Stimulated activated CD8-positive, alpha-beta memory T cell treated with anti-CD3 and anti-CD28 coated beads, Interleukin-7, amount 100 ng/mL, for 24 hours (primary cell): ENCODE measurements around the gene PNPLA5.
"Not testable (repeated sequence)": the region's sequence is repeated elsewhere in the genome, so short reads cannot be mapped to it uniquely, and the experiment has no call there.

Experiments used
- DNase-seq: peaks from one replicate; pipeline ENCODE4 v3.0.0-alpha.2; 2020; ENCODE audit warnings: low read depth

The PNPLA5 gene

DNA sequence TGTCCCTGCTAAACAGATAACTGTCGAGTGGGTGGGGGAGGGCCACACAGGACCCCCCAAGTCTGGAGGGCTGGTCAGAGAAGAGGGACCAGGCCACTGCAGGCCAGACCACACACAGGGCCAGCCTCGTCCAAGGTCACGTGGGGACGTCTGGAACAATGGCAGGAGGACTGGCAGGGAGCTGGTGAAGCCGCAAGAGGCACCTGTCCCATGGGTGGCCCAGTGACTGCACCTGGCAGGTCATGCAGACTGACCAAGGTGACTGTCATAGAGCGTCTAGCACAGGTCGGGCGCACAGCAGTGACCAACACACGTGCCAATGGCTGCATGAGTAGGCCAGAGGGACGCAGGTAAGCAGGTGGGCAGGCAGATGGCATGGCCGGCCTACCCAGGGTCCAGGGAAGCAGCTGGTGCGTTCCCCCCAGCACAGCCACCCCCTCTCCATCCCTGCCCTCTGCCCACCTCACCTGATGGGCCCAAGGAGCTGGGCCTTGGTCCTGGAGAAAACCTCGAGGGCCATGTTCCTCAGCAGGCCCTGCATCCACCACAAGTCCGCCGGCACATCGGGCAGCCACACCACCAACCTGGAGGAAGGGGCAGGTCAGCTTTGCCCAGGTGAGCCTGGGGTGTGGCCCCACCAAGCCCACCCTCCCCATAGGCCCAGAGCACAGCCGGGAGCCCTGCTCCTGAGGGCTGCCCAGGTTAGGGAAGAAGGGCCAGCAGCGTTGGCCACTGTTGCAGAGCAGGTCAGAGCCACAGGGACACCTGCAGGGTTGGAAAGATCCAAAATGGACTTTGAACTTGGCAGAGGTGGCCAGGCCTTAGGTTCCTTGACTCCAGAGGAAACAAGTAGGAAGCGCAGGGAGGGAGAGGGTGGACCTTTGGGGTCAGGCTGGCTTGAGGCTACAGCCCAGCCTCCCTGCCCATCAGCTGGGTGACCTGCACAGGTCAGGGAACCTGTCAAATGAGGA is 10.4 kb downstream of the PNPLA5 start:
- DNase-seq: no peak

DNA sequence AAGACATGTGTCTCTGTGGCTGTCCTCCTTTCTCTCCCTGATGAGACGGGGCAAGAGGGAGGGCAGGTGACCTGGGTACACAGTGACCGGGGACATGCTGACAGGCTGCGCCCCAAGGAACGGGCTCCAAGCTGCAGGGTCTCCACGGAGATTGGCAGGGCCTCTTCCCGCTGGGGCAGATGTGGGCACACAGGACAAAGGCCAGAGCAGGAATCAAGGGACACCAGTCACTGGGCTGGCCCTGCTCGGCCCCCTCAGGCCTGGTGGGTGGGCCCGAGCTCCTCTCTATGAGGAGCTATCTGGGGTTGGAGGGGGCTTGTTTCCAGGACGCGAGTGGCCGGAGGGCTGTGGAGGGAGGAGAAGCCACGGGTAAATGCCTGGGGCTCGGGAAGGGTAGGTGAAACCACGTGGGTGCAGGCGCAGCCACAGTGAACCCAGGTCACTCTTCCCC is 11.2 kb downstream of the PNPLA5 start:
- no peak for DNase-seq

DNA sequence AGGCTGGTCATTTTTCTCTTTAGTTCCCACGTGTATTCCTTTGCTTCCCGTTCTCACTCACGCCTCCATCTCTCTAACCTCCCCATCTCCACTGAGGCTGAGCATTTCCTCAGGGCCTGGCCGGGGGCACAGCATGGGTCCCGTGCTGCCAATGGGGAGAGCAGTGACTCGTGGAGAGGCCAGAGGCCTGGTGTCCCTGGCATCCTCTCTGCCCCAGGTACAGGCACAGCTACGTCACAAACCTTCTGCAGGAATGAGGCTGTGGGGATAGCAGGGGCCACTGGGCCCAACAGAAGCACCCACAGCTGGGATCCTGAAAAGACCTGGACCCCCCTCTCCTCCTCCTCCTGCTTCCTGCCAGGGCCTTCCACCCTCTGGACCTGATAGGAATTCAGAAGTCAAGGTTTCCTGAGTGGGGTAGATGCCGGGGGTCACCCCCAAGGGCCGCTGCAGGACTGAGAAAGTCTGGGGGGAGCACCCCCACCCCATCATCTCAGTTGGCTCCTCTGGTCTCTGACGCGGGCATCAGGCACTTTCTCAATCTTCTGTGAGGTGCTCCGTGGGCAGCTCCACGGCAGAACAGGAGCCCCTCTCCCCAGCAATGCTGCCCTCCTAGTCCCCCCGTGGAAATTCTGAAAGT is 11.8 kb downstream of the PNPLA5 start:
- DNase-seq: no peak

DNA sequence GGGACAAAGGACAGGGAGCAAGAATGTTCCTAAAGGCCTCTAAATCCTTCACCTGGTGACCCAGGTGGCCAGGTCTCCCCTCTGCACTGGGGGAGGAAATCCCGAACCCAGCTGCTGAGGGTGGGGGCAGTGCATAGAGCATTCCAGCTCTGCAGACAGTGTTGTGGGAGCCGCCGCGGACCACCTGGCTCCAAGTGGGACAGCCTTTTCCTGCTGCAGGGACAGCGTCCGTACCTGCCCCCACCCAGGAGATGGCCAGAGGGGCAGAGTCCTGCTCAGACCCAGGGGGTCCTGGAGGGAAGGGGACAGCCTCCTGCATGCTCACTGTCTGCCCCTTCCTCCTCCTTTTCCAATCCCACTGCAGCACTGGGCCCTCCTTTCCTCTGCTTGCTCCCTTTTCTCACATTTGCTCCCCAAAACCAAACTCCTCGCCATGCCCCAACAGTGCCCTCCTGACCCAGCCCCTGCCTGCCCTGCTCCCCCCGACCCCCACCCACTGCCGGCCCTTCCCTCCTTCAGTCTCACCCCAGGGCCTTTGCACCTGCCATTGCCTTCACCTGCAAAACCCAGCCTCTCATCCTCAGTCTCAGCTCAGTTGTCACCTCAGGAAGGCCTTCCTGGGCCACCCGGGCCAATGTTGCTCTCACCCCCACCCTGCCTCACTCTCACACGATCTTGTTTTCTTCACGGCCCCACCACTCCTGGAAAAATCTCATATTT is 12.8 kb downstream of the PNPLA5 start:
- no peak for DNase-seq

DNA sequence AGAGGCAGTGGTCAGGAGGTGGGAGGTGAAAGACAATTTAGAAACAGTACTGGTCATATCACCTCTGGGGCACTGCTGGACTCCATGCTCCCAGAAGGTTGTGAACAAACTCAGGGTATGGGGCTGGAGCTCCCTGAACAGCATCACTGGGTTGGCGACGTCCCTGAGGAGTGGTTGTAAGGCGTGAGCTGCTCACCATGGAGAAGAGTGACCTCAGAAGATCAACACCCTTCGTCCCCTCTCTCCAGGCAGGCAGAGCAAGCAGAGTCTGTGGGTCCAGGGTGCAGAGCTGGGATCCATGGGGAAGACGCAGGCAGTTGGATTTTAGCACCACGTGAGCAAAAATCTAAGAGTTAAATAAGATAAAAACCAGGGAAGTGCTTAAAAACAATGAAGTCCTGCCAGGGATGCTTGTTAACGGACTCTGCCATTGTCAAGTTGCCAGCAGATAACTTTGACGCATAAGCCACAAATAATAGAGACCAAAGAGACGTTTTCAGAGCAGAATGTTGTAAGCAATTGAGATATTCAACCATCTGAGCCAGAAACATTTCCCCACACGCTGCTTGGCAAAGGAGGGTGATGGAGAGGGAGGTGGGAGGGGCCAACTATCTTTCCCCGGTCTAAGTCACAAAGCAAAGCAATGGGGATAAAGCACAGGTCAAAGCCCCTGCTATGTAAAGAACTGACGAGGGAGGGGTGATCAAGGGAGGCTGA is 13.6 kb downstream of the PNPLA5 start:
- DNase-seq: no peak

DNA sequence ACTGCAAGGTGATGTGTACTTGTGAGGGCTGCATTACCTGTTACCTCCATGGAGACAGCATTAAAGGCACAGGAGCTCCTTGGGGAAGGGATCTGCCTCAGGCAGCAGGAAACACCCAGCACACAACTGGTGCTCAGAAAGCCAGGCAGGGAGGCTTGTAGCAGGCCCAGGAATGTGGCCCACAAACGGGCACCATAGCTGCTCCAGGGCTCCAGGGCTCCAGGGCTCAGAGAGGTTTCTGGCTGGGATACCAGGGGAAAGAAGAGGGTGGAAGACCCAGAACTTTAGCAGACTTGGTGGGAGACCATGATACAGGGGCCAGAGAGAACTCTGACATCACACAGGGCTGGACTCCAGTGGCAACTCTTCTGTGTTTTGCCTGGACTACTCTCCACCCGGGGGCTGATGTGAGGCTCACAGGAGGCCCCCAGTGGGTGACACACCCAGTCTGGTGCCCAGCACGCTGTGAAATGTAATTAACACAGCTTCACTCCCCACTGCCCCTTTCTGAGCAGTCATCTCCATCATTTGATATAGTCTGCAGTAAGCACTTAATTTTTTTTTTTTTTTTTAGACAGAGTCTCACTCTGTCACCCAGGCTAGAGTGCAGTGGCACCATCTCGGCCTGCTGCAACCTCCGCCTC is 14.8 kb downstream of the PNPLA5 start:
- DNase-seq: no peak

DNA sequence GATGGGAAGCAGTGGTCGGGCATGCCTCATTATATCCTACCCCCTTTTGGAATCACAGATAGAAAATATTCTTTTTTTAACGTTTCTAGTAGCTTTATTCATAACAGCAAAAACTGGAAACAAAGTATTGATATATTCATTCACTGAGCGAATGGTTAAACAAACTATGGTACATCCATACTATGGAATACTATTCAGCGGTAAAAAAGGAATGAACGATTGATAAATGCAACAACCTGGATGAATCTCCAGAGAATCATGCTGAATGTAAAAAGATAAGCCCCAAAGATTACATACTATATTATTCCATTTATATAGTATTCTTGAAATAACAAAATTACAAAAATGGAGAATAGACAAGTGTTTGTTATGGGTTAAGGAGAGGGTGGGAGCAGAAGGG is 22.0 kb downstream of the PNPLA5 start:
- no peak for DNase-seq

DNA sequence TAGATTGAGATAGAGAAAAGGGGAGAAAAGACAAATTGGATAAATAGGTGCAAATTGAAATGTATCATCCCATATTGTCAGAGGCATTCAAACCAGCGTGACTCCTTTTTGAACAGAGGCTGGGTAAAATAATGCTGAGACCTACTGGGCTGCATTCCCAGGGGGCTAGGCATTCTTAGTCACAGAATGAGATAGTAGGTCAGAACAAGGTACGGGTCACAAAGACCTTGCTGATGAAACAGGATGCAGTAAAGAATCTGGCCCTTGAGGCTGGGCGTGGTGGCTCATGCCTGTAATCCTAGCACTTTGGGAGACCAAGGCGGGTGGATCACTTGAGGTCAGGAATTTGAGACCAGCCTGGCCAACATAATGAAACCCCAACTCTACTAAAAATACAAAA is 22.8 kb downstream of the PNPLA5 start:
- DNase-seq: not testable (repeated sequence)

DNA sequence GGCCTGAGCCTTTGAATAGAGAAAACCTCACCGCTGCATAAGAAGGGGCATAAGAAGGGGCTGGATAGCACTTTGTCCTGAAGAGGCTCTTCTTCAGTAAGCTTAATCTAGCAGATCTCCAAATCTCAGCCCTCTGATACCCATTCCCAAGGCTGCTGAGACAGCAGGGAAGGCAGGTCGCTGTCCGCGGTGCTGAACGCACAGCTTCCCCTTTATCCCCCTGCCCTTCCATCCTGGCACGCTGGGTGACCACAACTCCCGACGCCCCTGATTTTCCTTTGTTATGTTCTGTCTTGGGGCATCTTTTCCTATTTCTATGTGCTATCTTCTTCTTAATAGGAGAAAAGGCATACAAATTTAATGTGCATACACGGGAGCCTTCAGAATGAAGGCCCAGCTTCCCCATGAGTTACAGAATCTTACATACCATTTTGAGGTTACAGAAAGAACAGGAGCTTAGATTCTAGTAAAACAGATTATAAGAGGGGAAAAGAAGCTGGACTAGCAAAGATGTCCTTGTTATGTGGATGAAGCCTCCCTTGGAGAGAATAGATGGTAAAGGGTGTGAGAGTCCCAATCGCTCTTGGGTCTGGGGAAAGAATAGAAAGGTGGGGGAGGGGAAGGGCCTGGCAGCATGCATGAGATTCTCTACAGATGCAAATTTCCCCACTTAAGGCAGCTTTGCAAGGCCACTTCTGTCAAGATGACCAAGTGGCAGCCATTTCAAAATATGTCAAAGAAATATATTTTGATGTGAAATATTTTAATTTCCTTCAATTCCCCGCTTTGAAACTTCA is 23.8 kb downstream of the PNPLA5 start:
- no peak for DNase-seq

DNA sequence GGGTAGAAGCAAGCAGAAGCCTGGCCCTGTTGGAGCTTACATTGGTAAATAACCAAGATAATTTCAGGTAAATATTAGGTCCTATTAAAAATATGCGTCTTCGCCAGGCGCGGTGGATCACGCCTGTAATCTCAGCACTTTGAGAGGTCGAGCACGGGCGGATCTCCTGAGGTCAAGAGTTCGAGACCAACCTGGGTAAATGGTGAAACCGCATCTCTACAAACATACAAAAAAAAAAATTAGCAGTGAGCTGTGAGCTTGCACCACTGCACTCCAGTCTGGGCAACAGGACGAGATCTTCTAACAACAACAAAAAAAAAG is 29.0 kb downstream of the PNPLA5 start:
- no peak for DNase-seq

DNA sequence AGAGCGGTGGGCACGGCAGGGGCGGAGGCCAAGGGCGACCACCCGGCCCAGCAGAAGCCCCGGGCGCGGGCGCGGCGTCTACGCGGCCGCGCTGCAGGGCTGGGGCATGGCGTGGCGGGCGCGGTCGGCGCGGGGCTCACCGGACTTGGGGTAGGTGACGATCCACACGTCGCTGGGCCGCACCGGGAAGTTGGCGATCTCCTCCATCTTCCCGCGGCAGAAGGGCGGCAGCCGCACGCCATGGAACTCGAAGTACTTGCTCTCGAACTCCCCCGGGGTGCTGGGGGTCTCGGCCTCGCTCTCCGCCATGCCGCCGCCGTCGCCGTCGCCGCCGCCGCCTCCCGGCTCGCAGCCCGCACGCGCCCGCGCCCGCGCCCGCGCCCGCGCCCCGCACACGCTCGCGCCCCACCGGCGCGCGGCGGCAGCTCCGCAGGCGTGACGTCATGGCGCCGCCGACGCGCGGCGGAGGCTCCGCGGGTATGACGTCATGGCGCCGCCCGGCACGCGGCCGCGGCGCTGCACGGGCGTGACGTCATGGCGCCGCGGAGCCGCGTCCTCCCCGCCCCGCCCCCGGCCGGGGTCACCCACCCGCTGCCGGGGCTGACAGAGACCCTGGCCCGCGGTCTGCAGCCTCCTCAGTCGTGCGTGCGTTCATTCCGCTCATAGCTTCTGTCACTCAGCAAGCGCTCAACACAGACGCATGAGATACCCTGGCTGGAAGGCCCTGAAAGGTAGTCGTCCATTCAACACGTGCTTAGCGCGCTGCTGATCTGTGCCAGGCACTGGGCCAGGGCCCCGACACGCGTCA is 29.5 kb downstream of the PNPLA5 start, which contains the start of gene SULT4A1:
TSS of gene SULT4A1 (minus strand) at position 440 of the 808 bp plus-strand sequence. CDS start at position 309, 131 bp downstream.
- DNase-seq: no peak

DNA sequence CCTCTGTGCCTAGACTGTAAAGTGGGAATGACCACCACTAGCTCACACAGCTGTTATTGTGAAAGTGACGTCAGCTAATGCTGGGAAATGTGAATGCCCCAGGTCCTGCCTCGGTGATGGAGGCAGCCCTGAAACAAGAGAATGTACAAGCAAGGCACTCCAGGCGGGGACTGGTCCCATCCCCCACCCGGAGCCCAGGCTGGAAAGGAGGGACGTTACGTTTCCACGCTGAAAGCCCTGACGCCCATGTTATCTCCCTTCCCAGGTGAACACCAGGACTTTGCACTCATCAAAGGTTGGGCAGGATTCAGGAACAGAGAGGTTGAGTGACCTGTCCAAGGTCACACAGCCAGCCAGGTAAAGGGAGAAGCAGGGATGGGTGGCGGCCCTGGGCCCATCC is 30.3 kb downstream of the PNPLA5 start:
- no peak for DNase-seq

DNA sequence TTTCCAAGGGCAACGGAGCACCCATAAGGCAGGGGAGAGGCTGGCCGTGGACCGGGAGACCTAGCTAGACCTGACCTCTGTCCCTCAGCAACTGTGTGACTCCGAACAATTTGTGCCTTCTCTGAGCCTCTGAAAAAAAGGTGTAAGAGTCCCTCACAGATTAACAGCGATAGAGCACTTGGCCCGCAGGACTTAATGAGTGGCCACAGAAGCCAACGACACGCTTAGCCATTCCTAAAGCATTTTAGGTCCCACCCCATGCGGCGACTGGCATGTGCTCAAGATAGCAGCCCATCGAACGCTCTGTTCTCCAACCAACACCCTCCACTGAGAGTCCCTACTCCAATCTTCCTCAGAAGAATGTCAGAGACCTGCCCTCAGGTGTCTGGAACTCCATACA is 31.0 kb downstream of the PNPLA5 start:
- no peak for DNase-seq

DNA sequence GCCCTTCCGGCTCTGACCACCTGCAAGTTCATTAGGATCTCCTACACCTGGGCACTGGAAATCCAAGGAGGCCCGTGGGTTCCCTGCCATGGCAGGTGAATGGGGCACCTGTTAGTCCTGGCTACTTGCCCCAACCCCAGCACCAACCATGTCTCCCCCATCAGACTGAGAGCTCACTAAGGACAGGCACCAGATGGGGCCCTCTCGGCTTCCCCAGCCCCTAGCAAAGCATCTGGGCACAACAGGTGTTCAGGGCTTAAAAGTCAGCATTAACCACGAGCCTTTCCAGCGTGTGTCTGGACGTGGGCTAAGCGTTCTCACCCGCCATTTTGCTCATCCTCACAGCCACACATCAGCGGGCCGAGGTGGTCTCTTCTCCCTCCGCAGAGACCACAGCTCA is 31.7 kb downstream of the PNPLA5 start:
- DNase-seq: no peak

DNA sequence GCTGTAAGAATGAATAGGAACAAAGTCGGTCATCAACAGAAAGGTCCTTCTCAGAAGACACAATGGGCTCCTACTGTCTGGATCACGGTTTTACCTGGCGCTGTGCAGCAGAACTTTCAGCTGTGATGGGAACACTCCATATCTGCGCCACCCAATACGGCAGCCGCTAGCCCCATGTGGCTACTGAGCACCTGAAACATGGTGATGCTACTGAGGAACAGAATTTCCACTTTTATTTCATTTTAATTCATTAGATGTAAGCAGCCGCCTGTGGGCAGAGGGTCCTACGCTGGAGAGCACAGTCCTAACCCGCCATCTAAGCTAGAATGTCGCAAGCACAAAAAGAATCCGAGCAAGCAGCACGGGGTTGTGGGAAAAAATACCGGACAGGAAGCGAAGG is 32.2 kb downstream of the PNPLA5 start:
- no peak for DNase-seq

DNA sequence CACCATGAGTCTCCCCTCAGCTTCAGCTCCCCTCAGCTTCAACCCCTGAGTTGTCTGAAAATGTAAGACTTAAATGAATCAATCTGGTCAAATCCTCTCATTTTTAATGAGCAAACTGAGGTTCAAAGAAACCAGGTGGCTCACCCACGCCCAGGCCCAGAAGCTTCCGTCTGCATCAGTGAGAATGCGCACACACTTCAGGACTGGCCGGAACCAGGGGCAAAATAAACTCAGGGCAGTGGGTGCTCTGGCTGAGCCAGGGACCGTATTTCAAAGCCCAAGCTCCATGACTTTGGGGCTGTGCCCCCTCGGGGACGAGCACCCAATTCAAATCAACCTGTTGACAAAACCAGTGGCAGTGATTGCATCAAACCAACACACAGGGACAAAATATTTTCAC is 32.6 kb downstream of the PNPLA5 start:
- DNase-seq: no peak

DNA sequence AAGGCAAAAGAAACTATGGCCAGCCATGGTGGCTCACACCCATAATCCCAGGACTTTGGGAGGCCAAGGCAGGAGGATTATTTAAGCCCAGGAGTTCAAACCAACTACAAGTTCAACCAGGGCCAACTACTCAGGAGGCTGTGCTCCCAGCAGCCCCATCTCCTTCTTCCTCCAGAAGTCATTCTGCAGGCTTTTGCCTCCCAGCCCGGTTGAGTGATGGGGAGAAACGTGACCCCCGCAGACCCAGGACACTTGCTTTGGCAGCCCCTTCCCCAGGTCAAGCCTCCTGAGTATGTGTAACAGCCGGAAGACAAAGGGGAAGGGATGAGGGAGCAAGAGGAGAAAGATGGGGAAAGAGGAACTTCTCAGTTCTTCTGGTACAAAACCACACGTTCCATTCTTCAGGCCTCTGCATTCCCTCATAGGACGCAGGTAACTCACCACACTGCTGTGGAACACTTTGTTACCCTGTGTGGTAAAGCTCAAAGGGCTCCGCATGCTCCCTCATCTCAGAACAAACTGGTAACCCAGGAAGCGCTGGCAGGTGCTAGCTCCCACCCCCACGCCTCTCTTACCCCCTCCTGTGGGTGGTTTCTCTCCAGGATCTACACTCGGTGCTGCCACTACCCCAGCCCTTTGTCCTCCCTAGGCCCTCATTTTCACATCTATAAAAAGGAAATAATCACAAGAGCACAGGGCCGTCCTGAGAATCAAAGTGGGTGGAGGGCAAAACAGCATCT is 33.5 kb downstream of the PNPLA5 start:
- DNase-seq: no peak

DNA sequence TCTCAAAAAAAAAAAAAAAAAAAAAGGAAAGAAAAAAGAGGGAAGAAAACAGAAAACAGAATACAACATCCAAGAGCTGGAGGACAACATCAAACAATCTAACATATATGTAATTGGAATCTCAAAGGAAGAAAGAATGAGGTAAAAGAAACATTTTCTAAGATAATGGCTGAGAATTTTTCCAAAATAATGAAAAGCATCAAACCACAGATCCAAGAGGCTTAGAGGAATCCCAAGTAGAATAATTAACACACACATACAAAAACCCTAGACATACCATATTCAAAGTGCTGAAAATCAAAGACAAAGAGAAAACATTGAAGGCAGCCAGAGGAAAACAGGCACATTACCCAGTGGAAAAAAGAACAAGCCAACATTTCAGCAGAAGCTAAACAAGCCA is 34.4 kb downstream of the PNPLA5 start:
- no peak for DNase-seq

DNA sequence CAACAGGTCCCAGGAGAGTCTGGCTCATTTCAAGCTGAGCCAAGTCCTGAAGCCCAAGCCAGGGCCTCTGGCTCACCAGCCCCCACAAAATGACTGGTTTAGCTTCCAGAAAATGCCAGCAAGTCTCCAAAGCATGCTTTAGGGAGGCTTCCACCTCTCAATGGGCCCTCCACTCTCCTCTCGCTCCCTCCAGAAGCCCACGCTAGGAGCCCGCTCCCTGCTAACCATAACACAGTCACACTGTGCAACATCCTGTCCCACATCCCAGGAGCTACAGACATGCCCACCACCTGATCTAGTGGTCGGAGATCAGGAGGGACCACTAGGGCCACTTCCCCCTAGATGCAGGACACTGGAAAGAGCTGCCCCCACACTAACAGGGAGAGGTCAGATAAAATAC is 36.4 kb downstream of the PNPLA5 start:
- DNase-seq: no peak
